ENCODE results near the gene ARAP2.

DNA sequence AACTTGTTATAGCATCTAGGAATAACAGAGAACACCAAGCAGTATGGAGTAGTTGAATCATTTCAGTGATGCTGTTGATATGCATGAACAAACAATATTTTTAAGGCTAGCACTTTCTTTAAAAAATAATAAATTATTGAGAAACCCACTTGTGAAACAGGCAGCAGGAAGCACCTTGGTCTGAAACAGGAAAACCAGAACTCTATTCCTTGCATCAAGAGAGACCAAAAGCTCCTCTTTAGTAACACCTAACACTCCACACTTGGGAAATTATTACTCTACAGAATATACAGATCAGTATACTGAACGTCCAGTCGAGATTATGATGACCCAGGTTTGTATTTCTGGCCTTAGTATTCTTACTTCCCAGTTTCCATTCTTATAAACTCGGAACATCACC is 129.0 kb downstream of the ARAP2 start:
- TF ChIP-seq, protein P1, sequence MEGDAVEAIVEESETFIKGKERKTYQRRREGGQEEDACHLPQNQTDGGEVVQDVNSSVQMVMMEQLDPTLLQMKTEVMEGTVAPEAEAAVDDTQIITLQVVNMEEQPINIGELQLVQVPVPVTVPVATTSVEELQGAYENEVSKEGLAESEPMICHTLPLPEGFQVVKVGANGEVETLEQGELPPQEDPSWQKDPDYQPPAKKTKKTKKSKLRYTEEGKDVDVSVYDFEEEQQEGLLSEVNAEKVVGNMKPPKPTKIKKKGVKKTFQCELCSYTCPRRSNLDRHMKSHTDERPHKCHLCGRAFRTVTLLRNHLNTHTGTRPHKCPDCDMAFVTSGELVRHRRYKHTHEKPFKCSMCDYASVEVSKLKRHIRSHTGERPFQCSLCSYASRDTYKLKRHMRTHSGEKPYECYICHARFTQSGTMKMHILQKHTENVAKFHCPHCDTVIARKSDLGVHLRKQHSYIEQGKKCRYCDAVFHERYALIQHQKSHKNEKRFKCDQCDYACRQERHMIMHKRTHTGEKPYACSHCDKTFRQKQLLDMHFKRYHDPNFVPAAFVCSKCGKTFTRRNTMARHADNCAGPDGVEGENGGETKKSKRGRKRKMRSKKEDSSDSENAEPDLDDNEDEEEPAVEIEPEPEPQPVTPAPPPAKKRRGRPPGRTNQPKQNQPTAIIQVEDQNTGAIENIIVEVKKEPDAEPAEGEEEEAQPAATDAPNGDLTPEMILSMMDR (IDR thresholded peaks at IDR 0.05; ENCODE audit: low read depth, low read length, poor library complexity, severe bottlenecking): no peak
- TF ChIP-seq EZH2phosphoT487 (IDR thresholded peaks at IDR 0.05; ENCODE audit: borderline replicate concordance, low read length): no peak
